G401.6 (cell line): ENCODE measurements around the gene ITPRID1.
"Not testable (repeated sequence)": the region's sequence is repeated elsewhere in the genome, so short reads cannot be mapped to it uniquely, and the experiment has no call there.

Experiments used
- FAIRE-seq: peaks from 2 replicates; lab custom pipeline; 2012; peaks lifted over from hg19 to GRCh38; lab: Jason Lieb, UNC

Gene ITPRID1

DNA sequence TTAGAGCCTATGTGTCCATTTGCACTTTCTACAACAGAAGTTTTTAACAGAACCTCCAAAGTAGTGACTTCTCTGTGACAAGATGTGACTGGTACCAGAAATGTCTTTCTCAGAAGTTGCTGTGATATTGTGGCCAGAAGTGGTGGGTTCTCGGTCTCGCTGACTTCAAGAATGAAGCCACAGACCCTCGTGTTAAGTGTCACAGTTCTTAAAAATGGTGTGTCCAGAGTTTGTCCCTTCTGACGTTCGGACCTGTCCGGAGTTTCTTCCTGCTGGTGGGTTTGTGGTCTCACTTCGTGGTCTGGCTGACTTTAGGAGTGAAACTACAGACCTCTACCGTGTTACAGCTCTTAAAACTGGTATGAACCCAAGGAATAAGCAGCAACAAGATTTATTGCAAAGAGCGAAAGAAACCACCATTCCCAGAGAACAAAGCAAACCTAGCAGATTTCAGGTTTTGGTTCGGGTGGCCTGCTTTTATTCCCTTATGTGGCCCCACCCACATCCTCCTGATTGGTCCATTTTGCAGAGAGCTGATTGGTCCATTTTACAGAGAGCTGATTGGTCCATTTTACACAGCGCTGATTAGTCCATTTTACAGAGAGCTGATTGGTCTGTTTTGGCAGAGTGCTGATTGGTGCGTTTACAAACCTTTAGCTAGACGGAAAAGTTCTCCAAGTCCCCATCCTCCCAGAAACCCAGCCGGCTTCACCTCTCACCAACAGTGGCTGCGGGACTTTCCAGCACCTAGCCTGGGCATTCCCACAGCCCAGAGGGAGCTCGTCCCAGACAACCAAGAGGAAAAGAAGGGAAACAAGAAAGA lies 3.0 kb downstream of the ITPRID1 start:
- FAIRE-seq: no peak

DNA sequence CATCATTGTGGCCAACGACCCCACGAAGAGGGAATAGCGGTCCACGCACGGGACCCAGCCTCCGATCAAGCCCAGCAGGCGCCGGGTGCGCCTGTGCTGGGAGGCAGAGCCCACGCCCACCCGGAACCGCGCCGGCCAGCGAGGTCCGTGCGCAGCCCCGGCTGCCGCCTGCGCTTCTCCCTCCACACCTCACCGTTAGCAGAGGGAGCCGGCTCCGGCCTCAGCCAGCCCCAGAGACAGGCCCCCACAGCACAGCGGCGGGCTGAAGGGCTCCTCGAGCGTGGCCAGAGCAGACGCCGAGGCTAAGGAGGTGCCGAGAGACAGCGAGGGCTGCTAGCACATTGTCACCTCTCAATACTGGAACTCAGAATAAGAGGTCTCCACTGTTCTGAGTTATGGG lies 3.6 kb downstream of the ITPRID1 start:
- no peak for FAIRE-seq

DNA sequence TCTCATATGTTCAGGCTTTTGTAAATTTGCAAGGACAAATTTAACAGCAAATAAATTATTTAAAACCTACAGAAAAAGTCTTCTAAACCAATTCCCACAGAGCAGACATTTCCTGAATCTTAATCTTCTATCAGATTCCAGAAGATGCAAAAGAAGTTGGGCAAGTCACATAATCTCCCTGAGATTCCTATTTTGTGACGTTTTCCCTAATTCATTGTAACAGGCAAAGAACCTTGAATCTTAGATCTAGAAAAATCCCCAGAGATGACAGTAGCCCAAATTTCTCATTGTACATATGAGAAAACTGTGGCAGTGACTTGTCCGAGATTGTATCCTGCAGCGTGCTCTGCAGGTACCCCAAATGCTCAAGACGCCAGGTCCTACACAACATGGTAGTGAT lies 4.9 kb downstream of the ITPRID1 start:
- no peak for FAIRE-seq

DNA sequence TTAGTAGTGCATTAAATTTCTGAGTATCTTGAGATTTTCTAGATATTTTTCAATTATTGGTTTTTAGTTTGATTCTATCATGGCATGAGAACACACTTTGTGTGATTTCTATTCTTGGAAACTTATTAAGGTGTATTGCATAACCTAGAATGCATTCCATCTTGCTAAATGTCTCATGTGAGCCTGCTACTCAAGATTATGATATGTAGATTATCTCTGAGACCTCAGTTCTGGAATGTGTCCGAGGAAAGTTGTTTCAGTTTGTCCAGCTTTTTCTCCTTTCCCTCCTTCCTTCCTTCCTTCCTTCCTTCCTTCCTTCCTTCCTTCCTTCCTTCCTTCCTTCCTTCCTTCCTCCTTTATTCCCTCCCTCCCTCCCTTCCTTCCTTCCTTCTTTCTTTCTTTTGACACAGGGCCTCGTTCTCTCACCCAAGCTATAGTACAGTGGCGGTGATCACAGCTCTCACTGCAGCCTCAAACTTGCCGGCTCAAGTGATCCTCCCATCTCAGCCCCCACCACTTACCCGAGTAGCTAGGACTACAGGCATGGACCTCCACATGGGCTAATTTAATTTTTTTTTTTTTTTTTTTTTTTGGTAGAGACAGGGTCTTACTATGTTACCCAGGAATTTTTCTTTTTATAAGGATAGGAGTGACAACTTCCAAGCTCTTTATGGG lies 7.6 kb downstream of the ITPRID1 start:
- FAIRE-seq: no peak

DNA sequence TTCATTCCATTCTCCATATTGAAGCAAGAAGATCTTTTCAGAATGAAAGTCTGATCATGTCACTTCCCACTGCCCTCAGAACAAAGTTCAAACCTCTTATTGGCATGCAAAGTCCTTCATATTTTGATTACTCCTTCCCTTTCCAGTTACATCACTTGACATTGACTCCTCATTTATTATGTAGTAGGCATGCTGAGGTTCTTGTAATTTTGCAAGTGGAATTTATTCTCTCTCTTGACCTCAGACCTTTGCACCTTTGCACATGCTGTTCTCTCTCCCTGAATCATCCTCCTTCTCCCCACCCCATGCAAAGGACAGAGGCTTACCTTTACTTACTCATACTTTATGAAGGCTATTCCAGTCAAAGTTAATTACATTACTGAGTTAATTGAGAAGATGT lies 13.0 kb downstream of the ITPRID1 start:
- no peak for FAIRE-seq

DNA sequence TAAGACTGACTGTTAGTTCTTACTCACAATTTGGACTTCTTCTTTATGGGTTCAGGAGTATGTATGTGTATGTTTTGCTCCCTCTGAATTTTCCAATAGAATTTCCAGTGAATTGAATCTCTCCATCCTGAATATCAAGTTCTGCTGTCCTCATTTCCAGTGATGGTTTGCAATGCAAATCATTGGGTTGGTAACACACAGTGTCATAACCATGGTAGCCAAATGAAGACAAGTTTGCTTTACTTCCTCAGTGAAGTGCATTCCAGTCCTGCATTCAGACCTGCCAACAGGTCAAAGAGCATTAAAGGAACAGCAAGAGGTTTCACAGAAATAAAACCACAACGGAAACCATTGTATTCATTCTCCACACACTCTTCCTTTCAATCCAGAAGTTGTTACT lies 15.2 kb downstream of the ITPRID1 start:
- FAIRE-seq: no peak

DNA sequence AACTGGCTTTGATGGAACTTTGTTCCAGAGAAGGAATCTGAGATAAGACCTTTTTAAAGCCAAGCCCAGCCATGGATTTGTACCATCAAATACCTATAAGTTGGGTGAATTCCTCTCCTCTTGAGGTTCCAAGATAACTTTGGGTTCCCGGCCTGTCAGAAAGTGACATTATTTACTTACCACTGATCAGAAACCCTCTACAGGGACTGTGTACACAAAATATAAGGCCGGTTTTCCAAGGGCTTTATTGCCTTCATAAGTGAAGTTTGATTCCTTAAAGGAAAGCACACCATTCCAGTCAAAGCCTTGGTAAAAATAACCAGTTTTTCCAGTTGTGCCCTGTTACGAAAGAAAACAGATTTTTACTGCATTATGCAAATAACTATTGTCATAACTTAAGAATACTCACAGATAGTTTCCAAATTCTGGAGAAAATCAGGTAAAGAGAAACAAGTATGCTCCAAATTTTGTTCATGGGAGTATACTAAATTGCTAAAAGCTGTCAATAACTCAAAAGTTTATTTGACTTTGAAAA lies 26.8 kb downstream of the ITPRID1 start:
- FAIRE-seq: not testable (repeated sequence)

DNA sequence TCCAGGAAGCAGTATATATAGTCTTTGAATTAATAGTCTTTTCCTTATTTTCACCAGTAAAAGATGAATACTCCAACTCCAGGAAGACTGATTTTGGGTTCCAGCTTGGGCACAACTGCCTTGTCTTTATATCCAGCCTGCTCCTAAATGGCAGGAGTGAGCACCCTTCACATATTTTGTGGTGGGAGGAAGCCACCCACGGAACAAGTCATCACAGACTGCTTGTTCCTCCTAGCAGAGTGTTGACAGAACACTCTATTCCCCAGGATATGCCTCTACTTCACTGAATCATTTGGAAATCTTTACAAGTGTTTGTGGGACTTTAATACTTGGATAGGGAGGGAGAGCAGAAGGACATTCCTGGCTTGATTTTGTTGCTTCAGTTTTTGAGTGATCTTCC lies 31.7 kb downstream of the ITPRID1 start:
- FAIRE-seq: no peak

DNA sequence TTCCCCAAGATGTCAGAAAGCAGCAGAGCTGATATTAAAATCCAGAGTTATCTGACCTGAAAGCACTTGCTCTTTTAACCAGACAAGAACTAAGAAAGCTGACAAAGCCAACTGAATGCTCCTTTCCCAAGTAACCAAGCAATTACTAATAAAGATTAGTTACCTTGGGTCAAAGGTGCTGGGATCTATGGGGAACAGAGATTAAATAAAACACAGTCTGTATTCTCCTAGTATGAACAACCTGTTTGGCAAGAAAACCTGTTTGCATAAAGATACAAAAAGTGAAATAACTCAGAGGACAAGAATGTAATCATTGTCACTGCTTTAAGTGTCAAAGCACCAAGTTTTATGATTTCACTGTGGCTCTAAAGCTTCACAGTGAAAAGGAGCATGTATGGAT lies 35.7 kb downstream of the ITPRID1 start:
- FAIRE-seq: no peak

DNA sequence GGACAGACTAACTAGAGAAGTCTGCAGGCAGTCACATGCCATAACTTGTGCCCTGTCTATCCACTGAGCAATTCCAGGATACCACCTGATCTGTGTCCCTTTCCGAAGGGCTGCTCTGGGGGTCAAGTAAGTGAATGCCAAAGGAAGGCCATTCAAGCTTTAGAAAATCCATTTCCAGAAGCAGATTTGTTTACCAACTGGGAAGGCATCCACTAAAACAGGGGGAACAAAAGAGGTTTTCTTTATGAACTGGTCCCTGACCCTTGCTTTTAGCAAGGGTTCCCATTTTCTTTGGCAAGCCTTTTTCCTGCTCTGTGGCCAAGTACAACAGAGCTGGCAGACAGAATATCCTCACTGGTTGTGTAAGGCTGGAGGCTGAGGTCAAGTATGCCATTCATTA lies 36.5 kb downstream of the ITPRID1 start:
- FAIRE-seq: no peak

DNA sequence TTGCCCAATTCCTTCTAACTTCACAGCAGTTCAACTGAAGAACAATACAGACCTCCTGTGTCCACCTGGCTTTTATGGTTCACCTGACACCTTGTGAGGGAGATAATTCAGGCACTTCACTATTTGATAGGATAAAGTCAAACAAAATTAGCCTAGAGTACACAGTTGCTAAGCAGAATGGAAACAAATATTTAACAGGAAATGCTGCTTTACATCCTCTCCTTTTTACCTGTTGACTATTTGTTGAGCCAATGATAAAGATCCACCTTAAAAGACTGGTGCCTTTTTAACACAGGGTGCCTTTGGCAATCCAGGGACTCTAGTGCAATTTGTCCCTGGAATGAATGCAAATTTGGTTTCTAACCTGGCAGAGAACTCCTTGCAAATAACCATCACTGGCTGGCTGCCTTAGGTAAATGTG lies 39.8 kb downstream of the ITPRID1 start:
- FAIRE-seq: no peak

DNA sequence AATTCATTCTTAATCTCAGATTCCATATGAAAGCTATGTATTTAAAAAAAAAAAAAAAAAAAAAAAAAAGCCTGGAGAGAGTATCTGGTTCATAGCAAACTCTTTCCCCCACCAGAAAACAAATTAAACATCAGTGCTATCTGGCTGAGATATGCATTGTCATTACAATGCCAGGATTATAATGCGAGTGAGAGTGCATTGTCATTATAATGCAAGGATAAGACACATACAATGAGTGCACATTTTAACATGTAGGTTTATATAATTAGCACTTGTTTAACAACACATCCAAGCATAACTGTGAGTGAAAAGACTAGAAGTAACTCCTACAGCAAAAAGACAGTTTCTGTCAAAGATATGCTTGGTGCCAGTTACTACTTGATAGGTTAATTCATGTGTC lies 48.1 kb downstream of the ITPRID1 start:
- FAIRE-seq: no peak

DNA sequence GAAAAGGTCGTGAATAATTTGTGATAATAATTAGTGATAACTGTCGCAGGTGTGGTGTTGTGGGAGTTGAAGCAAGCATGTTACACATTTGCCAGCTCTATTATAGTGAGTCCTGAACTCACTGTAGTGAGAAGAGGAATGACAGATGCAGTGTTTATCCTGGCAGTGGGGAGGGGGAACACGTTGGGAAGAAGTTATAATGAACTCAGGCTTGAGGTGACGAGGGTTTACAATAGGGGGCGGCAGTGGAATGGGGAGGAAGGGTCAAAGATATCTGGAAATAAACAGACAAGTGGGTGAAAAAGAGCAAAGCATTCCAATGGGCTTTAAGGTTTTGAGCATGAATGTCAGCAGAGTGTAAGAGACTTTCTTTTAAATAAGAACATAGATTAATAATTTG lies 49.6 kb downstream of the ITPRID1 start:
- no peak for FAIRE-seq

DNA sequence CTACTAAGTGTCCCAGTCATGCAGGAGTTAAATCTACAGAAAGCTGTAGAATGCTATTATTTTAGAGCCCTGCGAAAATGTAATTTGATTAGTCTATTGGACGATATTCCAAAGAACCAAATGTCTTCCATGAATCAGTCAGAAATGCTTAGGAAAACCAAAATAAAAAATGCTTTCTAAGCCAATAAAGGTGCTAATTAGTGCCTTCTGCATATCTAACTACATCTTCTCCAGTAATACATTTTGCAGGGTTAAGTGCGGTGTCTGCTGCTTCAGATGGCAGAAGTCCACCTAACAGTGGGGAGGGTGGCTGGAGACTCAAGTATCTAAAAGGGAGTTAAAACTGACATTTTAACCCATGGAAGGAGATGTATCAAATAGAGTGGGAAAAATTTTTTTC lies 50.1 kb downstream of the ITPRID1 start:
- FAIRE-seq: no peak

DNA sequence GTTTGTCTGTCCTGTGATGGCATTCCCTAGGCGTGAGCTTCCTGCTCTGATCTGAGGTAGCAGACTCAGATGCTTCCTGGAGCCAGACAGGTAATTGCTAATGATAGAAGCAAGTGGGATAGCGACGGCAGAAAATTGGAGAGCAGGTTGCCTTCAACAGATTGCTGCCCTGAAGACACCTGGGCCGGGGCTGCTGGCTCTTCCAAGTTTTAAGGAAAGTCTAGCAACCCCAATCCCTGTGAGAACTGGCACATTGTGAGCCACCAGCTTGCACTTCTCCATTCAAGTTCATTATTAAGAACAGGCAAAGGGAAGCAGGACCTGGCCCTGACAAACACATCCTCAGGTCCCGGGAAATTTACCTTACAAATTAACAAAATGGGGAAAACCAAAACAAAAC lies 50.8 kb downstream of the ITPRID1 start:
- FAIRE-seq: no peak

DNA sequence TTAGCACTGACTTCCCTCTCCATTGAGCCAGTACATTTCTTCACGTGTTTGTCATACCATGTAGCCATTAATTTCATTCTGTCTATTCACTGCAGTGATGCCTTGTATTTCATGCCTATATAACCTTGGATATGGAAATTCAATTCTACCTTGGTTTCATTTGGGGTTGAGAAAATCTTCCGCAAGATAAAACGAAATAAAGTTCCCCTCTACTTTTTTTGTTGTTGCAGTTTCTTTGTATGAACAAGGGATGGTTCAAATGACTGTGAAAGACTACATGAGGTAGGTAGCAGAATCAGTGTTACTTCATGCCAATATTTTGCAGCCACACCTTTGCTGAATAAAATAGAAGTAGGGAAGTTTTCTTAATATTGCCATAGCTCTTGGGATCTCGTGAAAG lies 55.6 kb downstream of the ITPRID1 start:
- FAIRE-seq: no peak

DNA sequence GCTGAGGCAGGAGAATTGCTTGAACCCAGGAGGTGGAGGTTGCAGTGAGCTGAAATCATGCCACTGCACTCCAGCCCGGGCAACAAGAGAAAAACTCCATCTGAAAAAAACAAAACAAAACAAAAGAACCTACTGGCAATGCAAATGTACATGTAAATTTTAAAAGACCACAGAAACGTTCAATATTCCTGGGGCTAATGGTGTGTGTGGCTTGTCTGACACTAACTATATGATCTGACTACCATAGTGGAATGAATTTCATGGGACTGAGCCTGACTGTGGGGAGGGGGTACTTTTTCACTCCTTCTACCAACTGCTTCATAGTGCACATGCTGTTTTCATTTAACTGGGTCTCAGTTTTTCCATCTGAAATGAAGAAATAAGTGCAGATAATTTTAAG lies 69.6 kb downstream of the ITPRID1 start:
- FAIRE-seq: no peak

DNA sequence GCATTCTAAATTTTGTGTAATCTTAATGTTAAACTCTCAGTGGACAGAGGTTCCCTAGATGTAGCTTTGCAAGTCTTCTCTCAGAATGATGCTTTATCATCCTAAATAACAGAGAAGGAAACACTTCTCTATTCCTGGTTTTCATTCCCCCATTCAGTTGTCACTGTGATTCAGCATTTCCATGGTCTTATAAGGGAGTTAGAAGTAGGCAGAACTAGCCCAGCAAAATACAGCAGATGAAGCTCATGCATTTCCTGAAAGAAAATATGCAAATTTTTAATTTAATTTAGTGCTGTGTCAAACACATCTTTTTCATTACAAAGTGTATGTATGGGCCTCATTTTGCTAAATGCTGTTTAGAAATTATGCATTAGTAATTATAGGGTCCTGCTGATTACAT lies 70.1 kb downstream of the ITPRID1 start:
- FAIRE-seq: no peak

DNA sequence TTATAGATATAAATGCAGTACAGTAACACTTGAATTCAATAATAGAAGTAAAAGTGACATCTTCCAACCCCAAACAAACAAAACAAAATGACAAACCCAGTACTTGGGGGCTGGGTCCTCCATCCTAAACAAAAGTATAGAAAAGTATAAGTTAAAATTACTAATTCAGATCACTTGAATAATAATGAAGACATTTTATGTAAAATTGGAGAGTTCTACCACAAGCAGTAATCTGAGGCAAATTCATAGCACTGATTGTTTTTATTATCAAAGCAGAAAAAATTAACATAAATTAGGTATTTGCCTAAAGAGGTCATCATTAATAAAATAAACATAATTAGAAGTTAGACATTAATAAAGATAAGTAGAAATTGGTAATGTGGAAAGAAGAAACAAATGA lies 81.5 kb downstream of the ITPRID1 start:
- no peak for FAIRE-seq

DNA sequence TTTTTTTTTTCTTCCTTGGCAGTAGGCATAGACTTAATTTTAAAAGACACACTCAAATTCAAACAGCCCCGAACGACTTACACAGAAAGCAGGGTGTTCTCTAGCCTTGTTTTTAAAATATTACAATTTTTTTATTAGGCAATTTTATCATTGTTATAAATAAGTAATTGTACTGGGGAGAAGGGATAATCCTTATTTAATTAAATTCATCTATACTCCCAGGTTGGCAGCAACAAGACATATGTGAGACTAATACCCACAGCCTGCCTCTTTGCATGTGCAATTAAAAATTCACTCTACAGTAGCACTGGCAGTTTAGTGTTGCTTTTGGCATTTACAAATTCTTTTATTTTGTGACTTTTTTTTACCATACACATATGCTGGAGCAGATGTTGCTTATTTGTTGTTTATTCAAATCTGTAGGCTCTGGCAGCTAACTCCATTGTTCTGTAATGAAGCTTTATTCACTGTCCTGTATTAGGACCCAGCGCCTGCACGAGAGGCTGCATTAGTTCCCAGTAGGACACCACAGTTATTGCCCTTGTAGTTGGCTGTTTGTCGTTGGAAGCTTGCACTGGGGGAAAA lies 88.2 kb downstream of the ITPRID1 start:
- FAIRE-seq: no peak

DNA sequence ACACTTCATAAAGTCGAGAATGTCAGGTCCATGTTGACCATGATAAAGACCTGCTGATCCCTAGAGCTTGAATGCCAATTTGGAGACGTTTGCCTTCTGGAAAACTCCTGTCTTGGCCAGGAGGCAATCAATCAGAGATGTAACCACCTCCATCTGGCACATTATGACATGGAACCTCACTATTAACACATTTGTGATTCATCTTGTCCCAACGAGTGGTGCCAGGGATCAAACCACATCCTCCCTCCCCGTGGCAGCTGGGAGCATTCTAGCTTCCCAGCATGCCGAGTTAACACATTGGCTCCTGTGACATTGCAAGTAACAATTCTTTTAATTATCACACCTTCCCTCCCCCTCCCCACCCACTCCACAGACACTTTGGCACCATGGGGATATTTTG lies 89.2 kb downstream of the ITPRID1 start:
- FAIRE-seq: no peak

DNA sequence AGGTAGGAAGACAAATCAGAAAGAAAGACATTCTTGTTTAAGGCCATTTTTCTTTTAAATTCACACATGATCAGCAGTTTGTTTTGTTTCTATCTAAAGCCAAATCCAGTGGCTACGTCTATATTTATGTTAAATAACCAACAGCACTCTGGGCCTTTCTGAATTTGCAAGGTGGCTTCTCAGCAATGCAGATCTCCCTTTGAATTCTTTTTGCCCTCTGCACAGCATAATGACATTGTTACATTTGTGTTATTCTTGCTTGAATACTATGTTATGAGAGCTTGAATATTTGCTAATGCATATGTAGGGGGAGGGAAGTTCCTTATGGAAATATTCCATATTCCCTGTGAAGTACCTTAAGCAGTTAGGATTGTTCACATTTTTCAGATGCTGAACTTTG lies 99.7 kb downstream of the ITPRID1 start:
- FAIRE-seq: no peak

DNA sequence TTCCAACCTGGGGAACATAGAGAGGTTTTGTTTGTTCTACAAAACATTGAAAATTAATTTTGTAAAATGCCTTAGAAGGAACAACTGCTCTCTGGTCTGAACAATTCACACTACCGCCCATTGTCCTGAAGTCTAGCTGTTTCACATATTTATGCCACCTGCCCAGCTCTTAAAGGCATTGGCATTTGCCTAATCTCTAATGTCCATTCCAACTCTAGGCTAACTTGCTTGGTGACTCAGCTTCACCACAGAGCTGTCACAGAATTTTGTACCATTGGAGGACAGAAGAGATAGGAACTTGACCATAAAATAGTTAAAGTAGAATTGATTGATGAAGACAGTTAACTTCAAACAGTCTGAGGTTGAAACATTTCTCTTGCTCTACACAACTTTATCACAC lies 119.6 kb downstream of the ITPRID1 start:
- FAIRE-seq: no peak
